Stromal cell of bone marrow (primary cell): ENCODE data around the gene HDAC10.
"Not testable (repeated sequence)": the region's sequence is repeated elsewhere in the genome, so short reads cannot be mapped to it uniquely, and the experiment has no call there.

ENCODE experiments used
- DNase-seq: peaks from one replicate; pipeline ENCODE4 v3.0.0-alpha.2; 2012; ENCODE audit warnings: low read depth

Gene HDAC10

GRCh38 chr22:50216684-50217520, 34.2 kb downstream of the HDAC10 start:
- DNase-seq = no peak

GRCh38 chr22:50216055-50216683, 34.9 kb downstream of the HDAC10 start:
- no peak for DNase-seq

- DNase-seq = no peak
These were observed 35.6 kb downstream of the HDAC10 start for GRCh38 chr22:50215297-50216054.

- DNase-seq = no peak
These were observed 37.8 kb downstream of the HDAC10 start for GRCh38 chr22:50213263-50213662.

GRCh38 chr22:50211147-50211546, 39.9 kb downstream of the HDAC10 start:
- DNase-seq = no peak

- DNase-seq = no peak
These were observed 40.5 kb downstream of the HDAC10 start for GRCh38 chr22:50210378-50211139.

GRCh38 chr22:50209893-50210292, 41.2 kb downstream of the HDAC10 start:
- DNase-seq = peak; percentile 47

GRCh38 chr22:50208939-50209892, 41.8 kb downstream of the HDAC10 start:
- no peak for DNase-seq

- DNase-seq = no peak
These were observed 42.6 kb downstream of the HDAC10 start for GRCh38 chr22:50208430-50208938.

- DNase-seq = no peak
These were observed 43.5 kb downstream of the HDAC10 start for GRCh38 chr22:50207383-50208140.

- no peak for DNase-seq
These were observed 44.5 kb downstream of the HDAC10 start for GRCh38 chr22:50206599-50206998.

- DNase-seq = no peak
These were observed 45.1 kb downstream of the HDAC10 start for GRCh38 chr22:50205781-50206569.

GRCh38 chr22:50204998-50205397, 46.1 kb downstream of the HDAC10 start:
- not testable (repeated sequence) for DNase-seq

GRCh38 chr22:50204571-50204970, 46.5 kb downstream of the HDAC10 start:
- no peak for DNase-seq

- DNase-seq = no peak
These were observed 47.8 kb downstream of the HDAC10 start for GRCh38 chr22:50203288-50203687.

- DNase-seq = no peak
These were observed 48.9 kb downstream of the HDAC10 start for GRCh38 chr22:50202130-50202666.

- DNase-seq = no peak
These were observed 49.6 kb downstream of the HDAC10 start for GRCh38 chr22:50201191-50202129.
